HG03045 (cell line): Measurements from ENCODE around the gene INTS1.
"Not testable (repeated sequence)": the region's sequence is repeated elsewhere in the genome, so short reads cannot be mapped to it uniquely, and the experiment has no call there.

Experiments used
- ATAC-seq: cut with Tn5 transposase; IDR thresholded peaks from one replicate; pipeline ENCODE4 v1.9.1; 2021; ENCODE audit warnings: mild to moderate bottlenecking, moderate library complexity; ENCODE audit not compliant: unreplicated experiment

Gene INTS1

DNA sequence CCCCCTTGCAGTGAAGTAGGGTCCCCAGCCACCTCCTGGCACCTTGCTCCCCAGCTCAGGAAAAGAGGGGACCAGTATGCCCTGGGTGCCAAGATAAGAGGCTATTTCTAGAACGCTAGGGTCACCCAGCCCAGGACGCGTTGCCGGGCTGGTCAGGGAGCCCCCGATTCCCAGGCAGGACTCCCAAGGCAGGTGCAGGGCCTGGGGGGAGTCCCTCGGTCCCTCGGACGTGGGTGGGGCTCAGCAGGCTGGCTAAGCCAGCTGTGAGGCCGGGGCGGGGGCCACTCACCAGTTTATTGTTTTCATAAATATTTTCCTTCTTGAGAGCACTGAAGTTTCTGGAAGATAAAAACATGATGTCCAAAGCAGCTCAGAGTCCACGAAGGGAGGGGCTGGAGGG, 54.2 kb downstream of the INTS1 start:
- no peak for ATAC-seq

- no peak for ATAC-seq
Observed at GRCh38 chr7:1449501-1449900, 54.7 kb downstream of the INTS1 start.

- ATAC-seq: no peak
Observed at GRCh38 chr7:1448958-1449357, 55.2 kb downstream of the INTS1 start.

DNA sequence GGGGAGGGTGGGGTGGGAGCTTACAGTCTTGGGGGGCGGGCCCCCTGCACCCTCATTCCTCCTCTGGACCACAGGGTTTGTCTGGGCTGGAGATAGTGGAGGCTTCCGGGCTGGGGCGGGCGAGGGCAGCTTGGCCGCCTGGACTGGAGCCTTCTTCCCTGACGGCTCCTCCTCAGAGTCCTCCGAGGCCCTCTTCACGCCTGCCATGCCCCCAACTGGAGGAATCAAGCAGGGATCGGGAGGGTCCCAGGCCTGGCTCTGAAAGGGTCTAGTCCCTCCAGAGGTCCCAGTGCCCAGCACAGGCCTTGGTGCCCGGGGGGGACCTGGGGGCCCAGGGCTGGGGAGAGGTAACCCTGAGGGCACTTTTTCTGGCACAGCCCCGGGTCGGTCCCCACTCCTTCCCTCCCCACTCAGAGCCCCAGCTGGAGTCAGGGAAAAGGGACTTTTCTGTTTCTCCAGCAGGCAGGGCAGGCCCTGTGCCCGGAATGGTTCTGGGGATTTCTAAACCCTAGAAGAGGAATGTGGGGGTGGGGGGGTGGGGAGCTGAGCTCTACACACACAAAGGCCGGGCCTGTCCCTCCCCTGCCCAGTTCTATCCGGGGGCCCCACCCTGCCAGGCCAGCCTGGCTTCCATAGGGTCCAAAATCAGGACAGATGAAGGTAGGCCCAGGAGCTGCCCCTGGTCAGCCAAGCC, 56.5 kb downstream of the INTS1 start:
- no peak for ATAC-seq

GRCh38 chr7:1447112-1447511, 57.1 kb downstream of the INTS1 start:
- no peak for ATAC-seq

DNA sequence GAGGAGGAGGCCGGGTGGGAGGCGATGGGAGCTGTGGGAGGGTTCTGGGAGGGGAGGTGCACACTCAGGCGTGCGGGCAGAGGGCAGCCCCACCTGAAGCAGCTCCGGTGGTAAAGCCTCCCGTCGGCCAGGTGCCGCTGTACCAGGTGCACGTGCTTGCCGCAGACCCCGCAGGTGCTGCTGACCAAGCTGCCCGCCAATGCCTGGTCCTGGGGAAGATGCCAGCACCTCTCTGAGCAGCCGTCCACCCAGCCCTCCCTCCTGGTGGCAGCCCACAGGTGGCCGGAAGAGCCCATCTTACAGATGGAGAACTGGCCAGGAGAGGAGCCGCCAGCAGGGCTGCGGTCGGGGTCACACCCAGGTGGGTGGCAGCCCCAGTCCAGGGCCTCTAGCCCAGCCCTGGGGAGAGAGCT, 57.6 kb downstream of the INTS1 start:
- ATAC-seq: no peak

DNA sequence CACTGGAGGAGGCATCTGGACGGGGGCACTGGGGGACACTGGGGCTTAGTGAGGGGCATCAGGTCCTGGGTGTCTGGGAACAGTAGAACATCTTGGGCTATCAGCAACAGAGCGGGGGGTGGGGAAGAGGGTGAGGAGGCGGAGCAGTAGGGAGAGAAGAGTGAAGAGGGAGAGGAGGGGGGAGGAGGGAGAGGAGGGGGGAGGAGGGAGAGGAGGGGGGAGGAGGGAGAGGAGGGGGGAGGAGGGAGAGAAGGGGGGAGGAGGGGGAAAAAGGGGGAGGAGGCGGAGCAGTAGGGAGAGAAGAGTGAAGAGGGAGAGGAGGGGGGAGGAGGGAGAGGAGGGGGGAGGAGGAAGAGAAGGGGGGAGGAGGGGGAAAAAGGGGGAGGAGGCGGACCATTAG, 58.2 kb downstream of the INTS1 start:
- not testable (repeated sequence) for ATAC-seq

GRCh38 chr7:1445341-1445740, 58.8 kb downstream of the INTS1 start:
- no peak for ATAC-seq

- no peak for ATAC-seq
Observed at GRCh38 chr7:1444925-1445322, 59.3 kb downstream of the INTS1 start.

DNA sequence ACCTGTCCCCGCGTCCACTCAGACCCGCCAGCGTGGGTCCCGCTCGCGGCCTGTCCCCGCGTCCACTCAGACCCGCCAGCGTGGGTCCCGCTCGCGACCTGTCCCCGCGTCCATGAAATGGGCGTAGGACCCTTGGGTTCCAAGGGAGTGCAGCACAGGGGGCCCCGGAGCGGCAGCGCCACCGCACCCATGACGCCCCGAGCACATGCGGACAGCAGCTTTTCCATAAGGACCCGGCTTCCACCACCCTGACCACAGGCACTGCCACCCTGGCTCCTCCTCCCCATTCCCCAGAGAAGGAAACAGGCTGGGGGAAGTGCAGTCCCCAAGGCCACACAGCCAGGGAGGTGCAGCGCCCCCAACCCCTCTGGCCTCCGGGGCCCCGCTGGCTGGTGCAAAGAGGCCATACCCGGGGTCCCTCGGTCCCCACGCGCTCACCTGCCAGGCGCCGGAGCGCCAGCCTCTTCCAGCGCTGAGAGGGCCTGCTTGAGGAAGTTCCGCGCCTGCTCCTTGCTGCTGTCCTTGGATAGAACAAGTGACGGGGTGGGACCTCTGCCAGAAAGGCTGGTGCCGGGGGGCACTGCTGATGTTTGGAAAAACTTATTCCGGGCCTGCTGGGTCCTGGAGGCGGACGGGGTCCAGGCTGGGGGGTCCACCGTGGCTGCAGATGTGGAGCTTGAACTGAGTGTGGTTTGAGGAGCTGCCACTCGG, 59.8 kb downstream of the INTS1 start:
- ATAC-seq: no peak

GRCh38 chr7:1443587-1444200, 60.5 kb downstream of the INTS1 start:
- not testable (repeated sequence) for ATAC-seq

GRCh38 chr7:1442355-1443124, 61.6 kb downstream of the INTS1 start:
- ATAC-seq: no peak

DNA sequence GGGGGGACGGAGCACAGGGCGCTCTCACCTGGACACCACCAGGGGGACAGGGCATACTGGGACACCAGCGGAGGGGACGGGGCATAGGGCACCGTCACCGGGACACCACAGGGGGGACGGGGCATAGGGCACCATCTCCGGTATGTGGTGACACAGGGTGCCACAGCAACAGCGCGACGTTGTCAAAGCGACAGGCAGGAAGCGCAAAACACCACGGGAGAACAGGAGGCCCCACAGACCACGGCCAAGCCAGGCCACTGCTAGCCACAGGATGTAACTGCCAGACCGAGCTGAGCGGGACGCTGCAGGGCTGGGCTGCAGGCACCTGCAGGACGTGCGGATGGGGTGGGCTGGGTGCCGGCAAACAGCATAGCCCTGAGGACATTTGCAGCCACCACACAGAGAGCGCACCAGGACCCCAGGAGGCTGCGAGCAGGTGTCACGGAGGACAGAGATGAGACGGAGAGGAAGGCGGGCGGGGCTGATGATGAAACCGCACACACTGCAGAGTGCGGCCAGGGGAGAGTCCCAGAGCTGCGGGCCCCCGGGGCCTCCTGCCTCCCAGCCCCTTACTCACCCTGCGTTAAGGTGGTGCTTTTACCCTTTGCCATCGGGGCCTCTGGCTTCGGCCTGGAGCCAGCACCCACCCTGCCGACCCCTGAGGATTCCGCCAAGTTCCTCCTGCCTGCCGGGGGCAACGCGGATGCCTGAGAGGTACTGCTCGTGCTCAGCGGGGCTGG, 62.4 kb downstream of the INTS1 start:
- ATAC-seq: no peak

GRCh38 chr7:1440620-1441019, 63.6 kb downstream of the INTS1 start:
- ATAC-seq: no peak

GRCh38 chr7:1439373-1440363, 64.5 kb downstream of the INTS1 start:
- no peak for ATAC-seq

DNA sequence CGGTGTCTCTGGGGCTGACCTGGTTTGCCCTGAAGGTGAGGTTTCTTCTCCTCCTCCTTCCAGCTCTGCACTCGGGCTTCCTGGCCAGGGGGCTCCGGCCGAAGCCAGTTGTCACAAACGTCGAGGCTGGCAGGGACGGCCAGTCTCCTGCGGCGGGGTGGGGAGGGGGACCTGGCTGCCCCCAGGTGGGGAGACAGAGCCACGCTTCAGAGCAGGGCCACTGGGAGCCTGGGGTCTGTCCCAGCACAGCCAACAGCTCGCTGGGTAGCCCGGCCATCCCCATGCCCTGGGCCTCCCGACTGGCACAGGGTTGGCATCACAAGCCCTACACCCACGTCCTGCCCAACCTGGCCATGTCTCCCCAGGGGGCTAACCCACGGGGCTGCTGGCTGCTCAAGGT, 65.4 kb downstream of the INTS1 start:
- no peak for ATAC-seq

GRCh38 chr7:1438208-1438607, 66.0 kb downstream of the INTS1 start:
- no peak for ATAC-seq

- no peak for ATAC-seq
Observed at GRCh38 chr7:1437155-1437880, 66.9 kb downstream of the INTS1 start.

DNA sequence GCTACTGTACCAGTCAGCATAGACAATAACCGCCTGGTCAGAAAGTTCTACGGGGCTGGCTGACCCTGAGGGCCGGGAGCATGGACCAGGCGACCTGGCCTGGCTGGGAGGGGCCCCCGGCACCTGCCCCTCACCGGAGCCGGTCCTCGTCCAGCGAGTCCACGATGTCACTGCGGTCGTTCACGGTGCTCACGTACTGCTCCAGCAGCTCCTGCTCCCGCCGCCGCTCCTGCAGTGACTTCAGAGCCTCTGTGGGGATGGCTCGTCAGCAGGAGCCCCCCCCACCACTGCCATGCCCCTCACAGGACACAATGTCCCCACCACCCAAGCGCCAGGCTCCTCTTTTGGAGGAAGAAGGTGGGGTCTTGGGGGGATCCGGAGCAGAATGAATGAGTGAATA, 67.6 kb downstream of the INTS1 start:
- ATAC-seq: no peak
